ENCODE measurements around the gene ARVCF. TPM values are rescaled to one million over a fixed set of nuclear protein-coding genes. Genes with fewer than 3 reads are reported as not detected.

Gene ARVCF
- total RNA-seq, 1 experiment from 2014 or later: 4.3 TPM

DNA sequence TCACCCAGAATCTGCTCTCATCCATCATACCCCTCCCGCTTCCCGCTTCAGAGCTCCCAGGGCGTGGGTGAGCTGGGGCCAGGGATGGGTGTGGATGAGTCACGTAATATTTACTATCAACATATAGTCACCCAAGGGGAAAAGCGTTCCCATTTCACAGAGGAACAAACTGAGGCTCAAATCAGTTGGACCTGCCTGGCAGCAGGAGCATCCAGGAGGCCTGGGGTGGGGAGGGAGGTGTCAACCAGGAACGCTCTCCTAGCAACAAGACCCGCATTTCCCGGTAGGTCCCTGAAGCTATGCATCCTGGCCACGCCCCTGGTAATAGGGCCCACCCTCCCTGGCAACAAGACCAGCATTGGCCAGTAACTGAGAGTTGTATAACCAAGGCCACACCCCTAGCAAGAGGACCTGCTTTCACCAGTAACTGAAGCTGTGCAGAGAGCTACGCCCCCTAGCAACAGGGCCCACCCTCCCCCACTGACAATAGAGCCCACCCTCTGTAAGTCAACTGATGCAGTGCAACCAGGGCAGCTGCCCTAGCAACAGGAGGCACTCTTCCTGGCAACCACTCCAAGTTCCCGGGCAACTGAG is 42.3 kb downstream of the ARVCF start:
- peak; percentile 95 for DNase-seq
- Histone ChIP-seq H3K4me3 (ENCODE audit: low read length) (no peak overlapping the region), H3K79me2 (ENCODE audit: low read length) (no peaks in the 10 kb centered on the region), H3K9ac (ENCODE audit: low read length) (0 out of 2 replicates have a peak overlapping the region, but pooled peaks have one; percentile 16), H3K36me3 (ENCODE audit: insufficient read depth, low read length) (no peaks in the 10 kb centered on the region), H3K9me2 (replicated peaks; ENCODE audit: insufficient read depth, low read length) (no peaks in the 10 kb centered on the region), H3K27ac (ENCODE audit: low read length) (peak overlapping the region; percentile 66), H4K20me1 (ENCODE audit: insufficient read depth, low read depth, low read length) (no peaks in the 10 kb centered on the region), H3K27me3 (ENCODE audit: low read length) (no peaks in the 10 kb centered on the region), H3K4me1 (ENCODE audit: low read length) (peaks cover 21% of the 10 kb centered on the region), H3K9me3 (ENCODE audit: low read length) (no peaks in the 10 kb centered on the region), H2AFZ (ENCODE audit: low read length) (no peak overlapping the region), H3K4me2 (ENCODE audit: low read depth, low read length, poor library complexity, severe bottlenecking) (no peak overlapping the region)

DNA sequence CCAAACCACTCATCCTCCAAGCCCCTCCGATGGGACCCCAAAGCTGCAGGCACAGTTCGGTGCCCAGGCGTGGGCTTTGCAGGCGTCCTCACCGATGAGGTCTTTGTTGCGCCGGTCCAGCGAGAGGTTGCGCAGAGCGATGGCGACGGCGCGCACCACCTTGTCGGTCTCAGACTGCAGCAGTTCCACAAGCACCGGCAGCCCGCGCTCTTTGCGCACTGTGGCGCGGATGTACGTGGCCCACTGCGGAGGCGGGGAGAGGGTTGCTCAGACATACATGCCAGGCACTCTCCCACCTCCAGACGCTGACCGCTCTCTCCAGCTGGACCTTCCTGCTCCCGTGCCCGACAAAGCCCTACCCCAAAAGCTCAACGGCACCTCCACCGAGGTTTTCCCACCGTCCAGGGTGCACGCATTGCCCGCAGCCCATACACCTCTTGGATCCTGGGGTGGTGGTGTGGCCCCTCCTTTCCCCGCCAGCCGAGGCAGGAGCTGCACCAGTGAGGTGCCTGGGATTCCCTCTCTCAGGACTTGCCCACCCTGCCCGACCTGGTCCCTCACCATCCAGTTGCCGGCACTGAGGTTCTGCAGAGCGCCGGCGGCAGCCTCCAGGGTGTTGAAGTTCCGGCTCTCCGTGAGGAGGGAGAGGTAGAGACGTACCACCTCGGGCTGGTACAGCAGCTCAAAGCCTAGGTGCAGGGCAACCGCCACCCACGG is 42.9 kb downstream of the ARVCF start:
- DNase-seq: no peak
- no peak overlapping the region for H3K4me3 ChIP-seq (ENCODE audit: low read length)
- peaks cover 21% of the 10 kb centered on the region for H3K4me1 ChIP-seq (ENCODE audit: low read length)
- no peaks in the 10 kb centered on the region for H3K36me3 ChIP-seq (ENCODE audit: insufficient read depth, low read length)
- H3K9me2 ChIP-seq (replicated peaks; ENCODE audit: insufficient read depth, low read length): no peaks in the 10 kb centered on the region
- no peak overlapping the region for H3K9ac ChIP-seq (ENCODE audit: low read length)
- no peaks in the 10 kb centered on the region for H3K9me3 ChIP-seq (ENCODE audit: low read length)
- no peaks in the 10 kb centered on the region for H4K20me1 ChIP-seq (ENCODE audit: insufficient read depth, low read depth, low read length)
- no peaks in the 10 kb centered on the region for H3K79me2 ChIP-seq (ENCODE audit: low read length)
- H3K4me2 ChIP-seq (ENCODE audit: low read depth, low read length, poor library complexity, severe bottlenecking): no peak overlapping the region
- no peak overlapping the region for H3K27ac ChIP-seq (ENCODE audit: low read length)
- H3K27me3 ChIP-seq (ENCODE audit: low read length): no peaks in the 10 kb centered on the region
- no peak overlapping the region for H2AFZ ChIP-seq (ENCODE audit: low read length)

DNA sequence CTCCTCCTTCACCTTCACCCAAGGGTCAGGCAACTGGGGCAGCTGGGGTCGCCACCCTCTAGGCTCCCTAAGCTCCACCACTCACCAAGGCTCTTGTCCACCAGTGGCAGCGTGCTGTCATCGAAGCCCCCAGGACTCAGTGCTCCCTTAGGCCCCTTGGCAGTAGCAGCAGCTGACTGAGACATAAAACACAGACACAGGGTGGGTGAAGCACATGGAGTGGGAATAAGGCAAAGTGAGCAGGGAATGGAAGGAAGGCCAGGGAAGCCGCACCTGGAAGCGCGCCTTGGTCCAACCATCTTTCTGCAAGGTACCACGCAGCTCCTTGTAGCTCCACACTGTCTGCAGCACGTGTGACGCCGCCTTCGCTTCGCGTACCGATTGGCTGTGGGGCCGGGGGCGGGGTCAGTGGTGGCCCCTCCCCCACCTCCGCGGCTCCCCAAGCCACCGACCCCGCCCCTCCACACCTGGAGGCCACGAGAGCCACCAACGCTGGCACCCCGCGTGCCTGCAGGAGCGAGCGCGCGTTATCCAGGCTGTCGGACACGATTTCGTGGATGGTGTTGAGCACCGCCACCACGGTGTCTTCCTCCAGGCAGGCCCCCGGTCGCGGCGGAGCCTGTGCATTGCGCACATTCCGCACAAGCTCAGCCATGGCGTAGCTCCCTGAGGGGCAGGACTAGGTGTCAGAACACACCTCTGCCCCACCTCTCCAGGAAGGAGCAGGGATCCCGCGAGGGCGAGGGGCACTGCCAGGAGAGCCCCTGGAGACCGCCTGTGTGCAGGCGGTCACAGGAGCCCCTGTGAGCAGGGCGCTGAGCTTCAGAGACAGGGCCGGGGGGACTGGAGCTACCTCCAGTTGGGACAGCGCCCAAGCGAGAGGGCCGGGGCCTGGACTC is 43.7 kb downstream of the ARVCF start:
- H3K9me2 ChIP-seq (replicated peaks; ENCODE audit: insufficient read depth, low read length): no peaks in the 10 kb centered on the region
- no peak overlapping the region for H3K4me3 ChIP-seq (ENCODE audit: low read length)
- H3K27ac ChIP-seq (ENCODE audit: low read length): no peak overlapping the region
- no peak overlapping the region for H3K4me2 ChIP-seq (ENCODE audit: low read depth, low read length, poor library complexity, severe bottlenecking)
- no peaks in the 10 kb centered on the region for H3K27me3 ChIP-seq (ENCODE audit: low read length)
- no peak for DNase-seq
- H3K36me3 ChIP-seq (ENCODE audit: insufficient read depth, low read length): no peaks in the 10 kb centered on the region
- H3K9me3 ChIP-seq (ENCODE audit: low read length): no peaks in the 10 kb centered on the region
- no peak overlapping the region for H2AFZ ChIP-seq (ENCODE audit: low read length)
- H3K79me2 ChIP-seq (ENCODE audit: low read length): no peaks in the 10 kb centered on the region
- H3K4me1 ChIP-seq (ENCODE audit: low read length): peaks cover 21% of the 10 kb centered on the region
- no peaks in the 10 kb centered on the region for H4K20me1 ChIP-seq (ENCODE audit: insufficient read depth, low read depth, low read length)
- no peak overlapping the region for H3K9ac ChIP-seq (ENCODE audit: low read length)

DNA sequence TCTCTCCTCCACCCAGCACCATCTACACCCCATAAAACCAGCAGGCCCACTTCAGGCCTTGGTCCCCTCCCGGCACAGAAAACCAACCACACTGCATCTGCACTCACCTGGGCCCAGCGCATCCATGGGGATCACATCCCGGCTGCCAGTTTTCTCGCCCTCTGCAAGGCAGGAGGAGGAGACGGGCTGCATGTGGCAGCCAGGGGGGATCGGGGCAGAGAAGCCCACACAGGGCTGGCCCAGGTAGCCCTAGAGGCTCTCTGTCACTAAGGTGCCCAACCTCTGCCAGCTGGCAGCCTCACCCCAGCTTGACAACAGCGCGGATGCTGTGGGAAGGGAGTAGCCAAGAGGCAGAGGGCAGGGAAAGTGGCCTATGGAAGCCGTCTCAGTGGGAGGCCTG is 44.4 kb downstream of the ARVCF start:
- no peaks in the 10 kb centered on the region for H3K27me3 ChIP-seq (ENCODE audit: low read length)
- no peaks in the 10 kb centered on the region for H4K20me1 ChIP-seq (ENCODE audit: insufficient read depth, low read depth, low read length)
- no peaks in the 10 kb centered on the region for H3K79me2 ChIP-seq (ENCODE audit: low read length)
- no peak overlapping the region for H3K9ac ChIP-seq (ENCODE audit: low read length)
- H3K4me3 ChIP-seq (ENCODE audit: low read length): no peak overlapping the region
- H3K9me3 ChIP-seq (ENCODE audit: low read length): no peaks in the 10 kb centered on the region
- no peak for DNase-seq
- H2AFZ ChIP-seq (ENCODE audit: low read length): no peak overlapping the region
- H3K36me3 ChIP-seq (ENCODE audit: insufficient read depth, low read length): no peaks in the 10 kb centered on the region
- no peak overlapping the region for H3K27ac ChIP-seq (ENCODE audit: low read length)
- H3K4me2 ChIP-seq (ENCODE audit: low read depth, low read length, poor library complexity, severe bottlenecking): no peak overlapping the region
- H3K4me1 ChIP-seq (ENCODE audit: low read length): peaks cover 21% of the 10 kb centered on the region
- no peaks in the 10 kb centered on the region for H3K9me2 ChIP-seq (replicated peaks; ENCODE audit: insufficient read depth, low read length)

DNA sequence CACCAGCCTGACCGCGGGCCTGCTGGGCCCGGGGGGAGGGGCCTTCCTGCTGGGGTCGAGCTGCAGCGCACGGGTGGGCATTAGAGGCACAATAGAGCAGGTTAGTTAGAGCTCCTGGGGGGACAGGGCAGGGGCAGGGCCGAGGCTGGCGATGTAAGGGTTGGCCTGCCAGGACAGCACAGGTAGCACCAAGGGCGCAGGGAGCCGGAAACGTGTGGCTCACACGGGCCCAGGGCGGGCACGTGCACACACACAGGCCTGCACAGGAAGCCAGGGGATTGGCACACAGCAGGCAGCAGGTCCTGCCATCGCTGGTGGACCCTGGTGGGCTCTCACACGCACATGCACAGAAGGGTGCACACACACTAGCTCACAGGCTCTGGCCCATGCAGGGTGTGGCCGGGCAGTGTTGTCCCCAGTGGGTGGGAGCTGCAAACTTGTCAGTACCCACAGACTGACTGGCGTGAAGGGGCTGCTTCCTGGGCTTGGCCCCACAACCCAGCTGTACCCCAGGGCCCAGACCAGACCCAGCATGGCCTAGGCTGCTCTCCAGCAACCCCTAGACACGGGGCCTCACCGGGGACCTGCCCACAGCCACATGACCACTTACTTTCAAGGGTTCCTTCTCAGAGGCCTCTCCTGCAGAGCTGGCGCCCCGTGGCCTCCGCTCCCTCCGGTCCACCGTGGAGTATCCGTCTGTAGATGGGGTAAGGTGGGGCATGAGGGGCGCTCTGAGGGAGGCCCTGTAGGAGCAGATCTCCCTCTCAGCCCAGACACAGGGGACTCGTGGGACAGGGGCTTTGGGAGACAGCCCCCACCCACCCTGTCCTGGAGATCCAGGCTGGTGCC is 45.1 kb downstream of the ARVCF start:
- H3K9me3 ChIP-seq (ENCODE audit: low read length): no peaks in the 10 kb centered on the region
- H3K9ac ChIP-seq (ENCODE audit: low read length): no peak overlapping the region
- H3K79me2 ChIP-seq (ENCODE audit: low read length): no peaks in the 10 kb centered on the region
- no peaks in the 10 kb centered on the region for H3K27me3 ChIP-seq (ENCODE audit: low read length)
- H4K20me1 ChIP-seq (ENCODE audit: insufficient read depth, low read depth, low read length): no peaks in the 10 kb centered on the region
- H3K4me1 ChIP-seq (ENCODE audit: low read length): peaks cover 21% of the 10 kb centered on the region
- H3K36me3 ChIP-seq (ENCODE audit: insufficient read depth, low read length): no peaks in the 10 kb centered on the region
- H3K9me2 ChIP-seq (replicated peaks; ENCODE audit: insufficient read depth, low read length): no peaks in the 10 kb centered on the region
- no peak overlapping the region for H3K4me2 ChIP-seq (ENCODE audit: low read depth, low read length, poor library complexity, severe bottlenecking)
- H3K4me3 ChIP-seq (ENCODE audit: low read length): no peak overlapping the region
- no peak overlapping the region for H3K27ac ChIP-seq (ENCODE audit: low read length)
- DNase-seq: no peak
- H2AFZ ChIP-seq (ENCODE audit: low read length): no peak overlapping the region

DNA sequence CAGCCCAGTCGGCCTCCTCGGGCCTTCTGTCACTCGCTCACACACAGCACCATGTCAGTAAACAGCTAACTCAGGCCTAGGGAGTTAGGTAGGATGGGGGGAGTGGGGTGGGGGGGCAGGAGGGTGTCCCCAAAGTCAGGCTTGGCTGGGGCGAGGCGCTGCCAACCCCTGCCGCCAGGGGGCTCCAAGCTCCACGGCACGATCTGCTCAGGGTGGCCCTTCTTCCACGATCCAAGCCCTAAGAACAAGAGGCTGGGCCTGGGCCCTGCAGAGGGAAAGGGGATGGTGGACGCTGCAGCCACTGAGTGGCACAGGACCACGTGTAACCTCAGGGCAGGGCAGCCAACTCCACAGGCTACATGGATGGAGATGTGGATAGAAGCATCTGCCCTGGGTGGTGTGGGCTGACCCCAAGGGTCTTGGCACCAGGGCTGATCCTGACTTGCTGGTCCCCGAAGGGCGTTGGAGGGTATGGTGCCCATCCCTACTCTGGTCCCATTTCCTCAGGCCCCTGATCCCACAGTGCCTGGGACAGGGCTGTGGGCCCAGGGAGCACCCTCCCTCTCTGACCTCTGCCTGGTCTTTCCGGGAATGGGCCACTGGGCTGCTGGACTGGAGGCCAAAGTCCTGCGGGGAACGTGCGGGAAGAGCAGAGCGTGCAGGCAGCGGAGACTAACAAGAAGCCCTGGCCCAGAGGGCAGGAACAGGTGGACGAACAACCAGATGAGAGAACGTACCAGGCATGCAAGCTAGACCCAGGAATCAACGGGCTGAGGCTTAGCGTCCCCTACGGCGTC is 45.9 kb downstream of the ARVCF start:
- Histone ChIP-seq H3K9me2 (replicated peaks; ENCODE audit: insufficient read depth, low read length) (no peaks in the 10 kb centered on the region), H3K27ac (ENCODE audit: low read length) (no peak overlapping the region), H3K4me2 (ENCODE audit: low read depth, low read length, poor library complexity, severe bottlenecking) (no peak overlapping the region), H3K9me3 (ENCODE audit: low read length) (no peaks in the 10 kb centered on the region), H3K27me3 (ENCODE audit: low read length) (no peaks in the 10 kb centered on the region), H3K79me2 (ENCODE audit: low read length) (no peaks in the 10 kb centered on the region), H3K36me3 (ENCODE audit: insufficient read depth, low read length) (no peaks in the 10 kb centered on the region), H3K9ac (ENCODE audit: low read length) (no peak overlapping the region), H4K20me1 (ENCODE audit: insufficient read depth, low read depth, low read length) (0 out of 2 replicates have a peak, but pooled peaks cover 3% of the 10 kb centered on the region), H2AFZ (ENCODE audit: low read length) (no peak overlapping the region), H3K4me1 (ENCODE audit: low read length) (peaks cover 19% of the 10 kb centered on the region), H3K4me3 (ENCODE audit: low read length) (no peak overlapping the region)
- peak; percentile 92 for DNase-seq

DNA sequence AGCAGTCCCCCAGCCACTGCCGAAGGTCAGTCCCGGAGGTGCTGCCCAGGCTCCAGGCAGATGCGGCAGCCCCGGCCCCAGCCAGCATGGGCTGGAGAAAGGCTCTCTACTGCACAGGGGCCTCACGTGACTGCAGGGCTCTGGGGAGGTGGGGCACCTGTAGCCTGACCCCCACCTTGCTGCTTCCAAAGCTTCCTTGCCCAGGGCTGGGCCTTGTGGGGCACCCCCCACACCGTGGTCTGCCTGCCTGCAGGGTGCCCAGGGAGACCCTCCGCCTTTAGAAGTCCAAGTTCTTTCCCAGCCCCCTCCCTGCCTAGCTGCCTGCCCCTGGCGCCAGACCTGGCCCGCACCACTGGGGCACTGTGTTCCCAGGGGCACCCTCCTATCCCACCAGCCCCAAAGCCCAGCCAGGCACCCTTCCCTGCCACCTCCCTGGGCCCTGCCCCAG is 46.6 kb downstream of the ARVCF start:
- H3K9me2 ChIP-seq (replicated peaks; ENCODE audit: insufficient read depth, low read length): no peaks in the 10 kb centered on the region
- no peaks in the 10 kb centered on the region for H3K9me3 ChIP-seq (ENCODE audit: low read length)
- no peak overlapping the region for H2AFZ ChIP-seq (ENCODE audit: low read length)
- H3K27ac ChIP-seq (ENCODE audit: low read length): no peak overlapping the region
- H3K4me2 ChIP-seq (ENCODE audit: low read depth, low read length, poor library complexity, severe bottlenecking): no peak overlapping the region
- DNase-seq: no peak
- H3K27me3 ChIP-seq (ENCODE audit: low read length): no peaks in the 10 kb centered on the region
- H4K20me1 ChIP-seq (ENCODE audit: insufficient read depth, low read depth, low read length): 0 out of 2 replicates have a peak, but pooled peaks cover 3% of the 10 kb centered on the region
- no peaks in the 10 kb centered on the region for H3K79me2 ChIP-seq (ENCODE audit: low read length)
- no peak overlapping the region for H3K4me3 ChIP-seq (ENCODE audit: low read length)
- H3K36me3 ChIP-seq (ENCODE audit: insufficient read depth, low read length): no peaks in the 10 kb centered on the region
- peaks cover 12% of the 10 kb centered on the region for H3K4me1 ChIP-seq (ENCODE audit: low read length)
- no peak overlapping the region for H3K9ac ChIP-seq (ENCODE audit: low read length)
